A549 (cell line): ENCODE data around the gene SLC10A7.

ENCODE experiments used
- CBX2 ChIP-seq: fragments of 200-600 bp; sonication (generic); IDR thresholded peaks from 2 replicates; pipeline ENCODE4 v1.6.1; 2016; ENCODE audit warnings: low read depth, mild to moderate bottlenecking, borderline replicate concordance
- CEBPB ChIP-seq, 2 experiments: fragments of >200 bp in 1 of 2; sonication (Bioruptor Twin) in 1 of 2; formaldehyde crosslinking in 1 of 2; IDR thresholded peaks; 2 replicates each; pipeline ENCODE4 v1.6.1; 2012 to 2016
- GATA3 ChIP-seq: IDR thresholded peaks from 2 replicates; pipeline ENCODE4 v1.6.1; 2012; ENCODE audit warnings: borderline replicate concordance
- POLR2A ChIP-seq: IDR thresholded peaks from 2 replicates; pipeline ENCODE4 v1.6.1; 2012; ENCODE audit warnings: mild to moderate bottlenecking, low read length
- RFX5 ChIP-seq: fragments of 450-650 bp; IDR thresholded peaks from 2 replicates; pipeline ENCODE4 v1.7.1; 2014; ENCODE audit warnings: antibody characterized with exemption, mild to moderate bottlenecking, moderate library complexity
- RNF2 ChIP-seq: fragments of 200-600 bp; sonication (generic); IDR thresholded peaks from 2 replicates; pipeline ENCODE4 v1.6.1; 2016; ENCODE audit warnings: low read depth, mild to moderate bottlenecking, antibody characterized with exemption, moderate library complexity, borderline replicate concordance
- SREBF2 ChIP-seq: fragments of 450-650 bp; IDR thresholded peaks from 2 replicates; pipeline ENCODE4 v1.6.1; 2014; ENCODE audit warnings: mild to moderate bottlenecking, moderate library complexity
- USF2 ChIP-seq: fragments of 450-650 bp; IDR thresholded peaks from 2 replicates; pipeline ENCODE4 v1.6.1; 2014; ENCODE audit warnings: antibody characterized with exemption
- ZC3H11A ChIP-seq: fragments of 450-650 bp; IDR thresholded peaks from 2 replicates; pipeline ENCODE4 v1.6.1; 2014; ENCODE audit warnings: antibody characterized with exemption, mild to moderate bottlenecking
- ZNF302 ChIP-seq: fragments of 250-450 bp; sonication (Bioruptor Pico); IDR thresholded peaks from 2 replicates; pipeline ENCODE4 v1.9.0; 2021; ENCODE audit warnings: inconsistent platforms, mild to moderate bottlenecking, moderate library complexity
- TF ChIP-seq, protein P1 (sequence below): fragments of >200 bp; sonication (Bioruptor Twin); formaldehyde crosslinking; IDR thresholded peaks from 3 replicates; pipeline ENCODE4 v1.5.1; 2016
- TF ChIP-seq, protein P2 (sequence below): fragments of 200-600 bp; sonication (generic); IDR thresholded peaks from 2 replicates; pipeline ENCODE4 v1.6.1; 2016; ENCODE audit warnings: antibody characterized with exemption, mild to moderate bottlenecking, moderate library complexity

DNA sequence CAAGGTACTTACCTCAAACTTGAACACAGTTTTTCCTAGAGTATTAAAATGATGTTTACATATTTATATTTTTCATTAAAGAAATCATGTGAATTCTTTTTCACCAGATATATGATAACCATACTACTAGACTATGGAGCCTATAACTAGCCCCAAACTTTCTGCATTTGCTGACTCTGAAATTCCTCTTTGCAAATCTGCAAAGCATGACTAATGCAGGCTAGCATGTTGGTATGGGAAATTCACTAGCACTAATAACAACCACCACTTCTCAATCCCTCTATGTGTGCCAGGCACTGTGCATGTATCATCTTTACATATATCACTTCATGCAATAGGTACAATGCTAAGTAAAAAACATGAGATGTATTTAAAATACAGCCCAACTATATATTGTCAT, 51.1 kb downstream of the SLC10A7 start:
- TF ChIP-seq RFX5: no peak
- no peak for TF ChIP-seq CEBPB (IDR thresholded peaks at IDR 0.05)
- TF ChIP-seq, protein P1, sequence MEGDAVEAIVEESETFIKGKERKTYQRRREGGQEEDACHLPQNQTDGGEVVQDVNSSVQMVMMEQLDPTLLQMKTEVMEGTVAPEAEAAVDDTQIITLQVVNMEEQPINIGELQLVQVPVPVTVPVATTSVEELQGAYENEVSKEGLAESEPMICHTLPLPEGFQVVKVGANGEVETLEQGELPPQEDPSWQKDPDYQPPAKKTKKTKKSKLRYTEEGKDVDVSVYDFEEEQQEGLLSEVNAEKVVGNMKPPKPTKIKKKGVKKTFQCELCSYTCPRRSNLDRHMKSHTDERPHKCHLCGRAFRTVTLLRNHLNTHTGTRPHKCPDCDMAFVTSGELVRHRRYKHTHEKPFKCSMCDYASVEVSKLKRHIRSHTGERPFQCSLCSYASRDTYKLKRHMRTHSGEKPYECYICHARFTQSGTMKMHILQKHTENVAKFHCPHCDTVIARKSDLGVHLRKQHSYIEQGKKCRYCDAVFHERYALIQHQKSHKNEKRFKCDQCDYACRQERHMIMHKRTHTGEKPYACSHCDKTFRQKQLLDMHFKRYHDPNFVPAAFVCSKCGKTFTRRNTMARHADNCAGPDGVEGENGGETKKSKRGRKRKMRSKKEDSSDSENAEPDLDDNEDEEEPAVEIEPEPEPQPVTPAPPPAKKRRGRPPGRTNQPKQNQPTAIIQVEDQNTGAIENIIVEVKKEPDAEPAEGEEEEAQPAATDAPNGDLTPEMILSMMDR: no peak
- TF ChIP-seq ZNF302 (CRISPR knock-in tag): no peak
- TF ChIP-seq POLR2A: no peak
- TF ChIP-seq CBX2: no peak
- TF ChIP-seq USF2: no peak
- TF ChIP-seq ZC3H11A: no peak
- TF ChIP-seq, protein P2, sequence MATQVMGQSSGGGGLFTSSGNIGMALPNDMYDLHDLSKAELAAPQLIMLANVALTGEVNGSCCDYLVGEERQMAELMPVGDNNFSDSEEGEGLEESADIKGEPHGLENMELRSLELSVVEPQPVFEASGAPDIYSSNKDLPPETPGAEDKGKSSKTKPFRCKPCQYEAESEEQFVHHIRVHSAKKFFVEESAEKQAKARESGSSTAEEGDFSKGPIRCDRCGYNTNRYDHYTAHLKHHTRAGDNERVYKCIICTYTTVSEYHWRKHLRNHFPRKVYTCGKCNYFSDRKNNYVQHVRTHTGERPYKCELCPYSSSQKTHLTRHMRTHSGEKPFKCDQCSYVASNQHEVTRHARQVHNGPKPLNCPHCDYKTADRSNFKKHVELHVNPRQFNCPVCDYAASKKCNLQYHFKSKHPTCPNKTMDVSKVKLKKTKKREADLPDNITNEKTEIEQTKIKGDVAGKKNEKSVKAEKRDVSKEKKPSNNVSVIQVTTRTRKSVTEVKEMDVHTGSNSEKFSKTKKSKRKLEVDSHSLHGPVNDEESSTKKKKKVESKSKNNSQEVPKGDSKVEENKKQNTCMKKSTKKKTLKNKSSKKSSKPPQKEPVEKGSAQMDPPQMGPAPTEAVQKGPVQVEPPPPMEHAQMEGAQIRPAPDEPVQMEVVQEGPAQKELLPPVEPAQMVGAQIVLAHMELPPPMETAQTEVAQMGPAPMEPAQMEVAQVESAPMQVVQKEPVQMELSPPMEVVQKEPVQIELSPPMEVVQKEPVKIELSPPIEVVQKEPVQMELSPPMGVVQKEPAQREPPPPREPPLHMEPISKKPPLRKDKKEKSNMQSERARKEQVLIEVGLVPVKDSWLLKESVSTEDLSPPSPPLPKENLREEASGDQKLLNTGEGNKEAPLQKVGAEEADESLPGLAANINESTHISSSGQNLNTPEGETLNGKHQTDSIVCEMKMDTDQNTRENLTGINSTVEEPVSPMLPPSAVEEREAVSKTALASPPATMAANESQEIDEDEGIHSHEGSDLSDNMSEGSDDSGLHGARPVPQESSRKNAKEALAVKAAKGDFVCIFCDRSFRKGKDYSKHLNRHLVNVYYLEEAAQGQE: no peak
- TF ChIP-seq SREBF2: no peak
- no peak for TF ChIP-seq GATA3
- no peak for TF ChIP-seq RNF2
